Measurements from ENCODE around the gene SLC25A38. TPM values are rescaled to one million over a fixed set of nuclear protein-coding genes. Genes with fewer than 3 reads are reported as not detected.

Gene SLC25A38
- polyA plus RNA-seq, 1 donor (not counting 4 experiments of a cell fraction or from before 2014, with no cell fraction given) = 40.2 TPM

- Histone ChIP-seq H3K9me1 (ENCODE audit: control insufficient read depth, extremely low read depth, insufficient read depth, low read length) (no peaks in the 10 kb centered on the region), H4K20me1 (ENCODE audit: control insufficient read depth, extremely low read depth, insufficient read depth, low read length) (no peaks in the 10 kb centered on the region), H3K79me2 (ENCODE audit: control insufficient read depth, insufficient read depth, low read length) (no peaks in the 10 kb centered on the region), H3K9me3 (ENCODE audit: control insufficient read depth, low read depth, low read length) (no peaks in the 10 kb centered on the region), H3K27ac (ENCODE audit: control insufficient read depth, insufficient read depth, low read length) (no peak overlapping the region), H3K4me2 (ENCODE audit: control insufficient read depth, extremely low read depth, insufficient read depth, low read depth, low read length) (no peak overlapping the region), H3K27me3 (ENCODE audit: control insufficient read depth, extremely low read depth, insufficient read depth, low read length) (no peaks in the 10 kb centered on the region), H3K36me3 (ENCODE audit: control insufficient read depth in 2 of 2, extremely low read depth in 1 of 2, insufficient read depth in 2 of 2, low read length in 2 of 2) (no peaks in the 10 kb centered on the region), H3K4me1 (ENCODE audit: control insufficient read depth, extremely low read depth, insufficient read depth, low read length) (peaks cover 12% of the 10 kb centered on the region), H2AFZ (ENCODE audit: control insufficient read depth, low read length) (no peak overlapping the region), H3K9ac (ENCODE audit: control insufficient read depth, extremely low read depth, insufficient read depth, low read length) (no peak overlapping the region), H3K4me3 (ENCODE audit: control insufficient read depth in 2 of 3, extremely low read depth in 1 of 3, insufficient read depth in 2 of 3, low read depth in 1 of 3, low read length in 3 of 3) (no peak overlapping the region)
- no peak for TF ChIP-seq CTCF (optimal IDR thresholded peaks at IDR 0.05 in 1 of 3, IDR thresholded peaks at IDR 0.05 in 1 of 3, conservative IDR thresholded peaks at IDR 0.05 in 1 of 3; ENCODE audit: extremely low read depth in 1 of 3, insufficient read depth in 2 of 3, low read length in 3 of 3)
- TF ChIP-seq EZH2 (IDR thresholded peaks at IDR 0.05; ENCODE audit: low read length) = no peak
- FAIRE-seq = no peak
- dilution Hi-C loops (cut with MboI; ENCODE audit: extremely low pct_ligation_motif_present, low sequenced_read_pairs) = no loop called here
- DNase-seq (ENCODE audit: low read depth, low spot score) = no peak
These were observed 46.3 kb downstream of the SLC25A38 start for GRCh38 chr3:39429466-39429865.

GRCh38 chr3:39432342-39432741 lies 49.2 kb downstream of the SLC25A38 start:
- Histone ChIP-seq H3K27me3 (ENCODE audit: control insufficient read depth, extremely low read depth, insufficient read depth, low read length) (no peaks in the 10 kb centered on the region), H3K4me1 (ENCODE audit: control insufficient read depth, extremely low read depth, insufficient read depth, low read length) (peaks cover 22% of the 10 kb centered on the region), H3K9me1 (ENCODE audit: control insufficient read depth, extremely low read depth, insufficient read depth, low read length) (no peaks in the 10 kb centered on the region), H3K27ac (ENCODE audit: control insufficient read depth, insufficient read depth, low read length) (no peak overlapping the region), H3K9ac (ENCODE audit: control insufficient read depth, extremely low read depth, insufficient read depth, low read length) (no peak overlapping the region), H3K4me2 (ENCODE audit: control insufficient read depth, extremely low read depth, insufficient read depth, low read depth, low read length) (no peak overlapping the region), H4K20me1 (ENCODE audit: control insufficient read depth, extremely low read depth, insufficient read depth, low read length) (no peaks in the 10 kb centered on the region), H3K36me3 (ENCODE audit: control insufficient read depth in 2 of 2, extremely low read depth in 1 of 2, insufficient read depth in 2 of 2, low read length in 2 of 2) (no peaks in the 10 kb centered on the region), H3K4me3 (ENCODE audit: control insufficient read depth in 2 of 3, extremely low read depth in 1 of 3, insufficient read depth in 2 of 3, low read depth in 1 of 3, low read length in 3 of 3) (no peak overlapping the region), H3K9me3 (ENCODE audit: control insufficient read depth, low read depth, low read length) (no peaks in the 10 kb centered on the region), H2AFZ (ENCODE audit: control insufficient read depth, low read length) (no peak overlapping the region), H3K79me2 (ENCODE audit: control insufficient read depth, insufficient read depth, low read length) (no peaks in the 10 kb centered on the region)
- dilution Hi-C loops (cut with MboI; ENCODE audit: extremely low pct_ligation_motif_present, low sequenced_read_pairs) = no loop called here
- TF ChIP-seq EZH2 (IDR thresholded peaks at IDR 0.05; ENCODE audit: low read length) = no peak
- no peak for TF ChIP-seq CTCF (optimal IDR thresholded peaks at IDR 0.05 in 1 of 3, IDR thresholded peaks at IDR 0.05 in 1 of 3, conservative IDR thresholded peaks at IDR 0.05 in 1 of 3; ENCODE audit: extremely low read depth in 1 of 3, insufficient read depth in 2 of 3, low read length in 3 of 3)
- DNase-seq (ENCODE audit: low read depth, low spot score) = no peak
- FAIRE-seq = no peak
